ENCODE data around the gene C6orf47. TPM values are rescaled to one million over a fixed set of nuclear protein-coding genes. Genes with fewer than 3 reads are reported as not detected.

The C6orf47 gene
- polyA plus RNA-seq, 3 donors: 8.8 to 17.0 (median 14.1) TPM

DNA sequence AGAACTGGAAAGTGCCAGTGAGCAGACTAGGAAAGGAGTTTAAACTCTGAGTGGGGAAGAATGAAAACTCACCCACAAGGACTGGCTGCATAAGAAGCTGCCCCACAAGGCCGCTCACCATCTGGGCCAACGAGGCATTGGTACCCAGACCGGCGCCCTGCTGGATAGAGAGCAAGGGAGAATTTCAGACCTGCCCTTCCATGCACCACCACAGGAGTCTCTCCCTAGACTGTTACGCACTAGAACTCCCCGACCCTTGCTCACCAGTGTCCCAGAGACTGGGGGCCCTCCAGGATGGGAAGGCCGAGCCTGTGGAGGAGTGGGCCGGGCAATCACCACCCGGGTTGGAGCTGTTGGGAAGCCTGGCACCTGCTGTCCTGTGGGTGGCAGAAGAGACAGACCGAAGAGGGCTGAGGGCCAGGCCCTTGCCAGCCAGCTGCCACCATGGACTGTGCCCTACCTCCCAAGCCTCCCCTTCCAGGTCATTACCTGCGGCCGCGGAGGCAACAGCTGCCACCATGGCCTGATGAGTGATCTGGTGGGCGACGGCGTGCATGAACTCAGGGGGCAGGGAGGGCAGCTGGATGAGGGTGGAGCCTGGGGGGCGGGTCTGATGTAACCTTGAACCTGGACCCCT is 16.6 kb downstream of the C6orf47 start:
- 89 to 94% (median 91%) methylated on average over 17 of the region's 17 CpGs for WGBS, 3 donors
- H3K27ac ChIP-seq (ENCODE audit: low read depth, low read length): no peak overlapping the region

DNA sequence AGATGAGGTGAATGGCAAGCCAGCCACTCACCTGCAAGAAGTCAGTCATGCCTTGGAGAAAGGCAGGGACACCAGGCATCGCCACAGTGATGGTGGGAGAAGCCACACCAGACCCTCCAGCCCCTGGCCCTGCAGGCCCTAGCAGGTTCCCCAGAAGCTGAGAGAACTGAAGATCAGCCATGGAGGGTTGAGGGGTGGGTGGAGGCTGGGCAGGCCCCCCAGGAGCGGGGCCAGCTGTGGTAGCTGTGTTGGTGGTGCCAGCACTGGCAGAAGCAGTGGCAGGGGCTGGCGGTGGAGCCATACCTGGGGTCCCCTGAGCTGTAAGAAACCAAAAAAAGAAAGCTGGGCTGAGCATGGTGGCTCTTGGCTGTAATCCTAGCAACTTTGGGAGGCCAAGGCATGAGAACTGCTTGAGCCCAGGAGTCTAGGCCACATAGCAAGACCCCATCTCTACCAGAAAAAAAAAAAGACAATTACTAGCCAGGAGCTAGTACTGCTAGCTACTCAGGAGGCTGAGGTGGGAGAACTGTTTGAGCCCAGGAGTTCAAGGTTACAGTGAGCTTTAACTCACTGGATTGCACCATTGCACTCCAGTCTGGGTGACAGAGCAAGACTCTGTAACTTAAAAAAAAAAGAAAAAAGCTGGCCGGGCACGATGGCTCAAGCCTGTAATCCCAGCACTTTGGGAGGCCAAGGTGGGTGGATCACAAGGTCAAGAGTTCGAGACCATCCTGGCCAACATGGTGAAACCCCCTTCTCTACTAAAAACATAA is 17.6 kb downstream of the C6orf47 start:
- no peak overlapping the region for H3K27ac ChIP-seq (ENCODE audit: low read depth, low read length)
- WGBS, 3 donors: 88 to 95% (median 90%) methylated on average over 6 of the region's 6 CpGs

DNA sequence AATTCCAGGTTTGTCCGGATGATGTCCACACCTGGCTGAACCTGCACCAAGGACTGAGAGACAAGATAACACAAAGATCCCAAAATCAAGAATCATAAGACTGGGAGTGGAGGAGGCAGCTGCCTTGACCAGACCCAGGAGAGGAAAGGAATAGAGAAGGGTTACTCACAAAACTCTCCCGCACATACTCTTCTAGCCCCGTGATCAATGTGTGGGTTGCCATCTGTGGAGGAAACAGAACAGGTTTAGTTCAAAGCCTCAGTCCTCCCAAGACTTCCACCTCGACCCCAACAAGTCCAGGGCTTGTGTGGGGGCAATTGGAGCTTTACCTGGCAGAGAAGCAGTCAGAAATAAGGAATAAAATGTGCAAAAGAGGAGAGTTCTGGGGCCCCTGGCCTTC is 19.2 kb downstream of the C6orf47 start:
- no peak overlapping the region for H3K27ac ChIP-seq (ENCODE audit: low read depth, low read length)
- WGBS, 3 donors: 84 to 94% (median 89%) methylated on average over 4 of the region's 4 CpGs

DNA sequence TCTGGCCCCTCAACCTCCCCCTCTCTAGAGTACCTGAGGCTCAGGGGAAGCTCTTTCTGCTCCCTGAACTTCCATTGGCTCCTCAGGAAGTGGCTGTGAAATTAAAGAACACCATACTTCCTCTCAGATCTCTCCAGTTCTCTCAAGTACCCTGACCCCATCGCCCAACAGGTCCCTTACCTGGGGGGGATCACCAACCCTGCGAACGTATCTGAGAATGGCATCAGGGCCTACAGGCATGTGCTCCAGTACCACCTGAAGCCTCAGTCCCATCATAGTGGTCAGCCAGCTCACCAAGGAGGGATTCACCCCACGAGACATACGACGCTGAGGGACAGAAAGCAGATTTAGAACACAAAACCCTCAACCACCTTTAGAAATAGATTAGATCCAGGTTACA is 20.0 kb downstream of the C6orf47 start:
- 90 to 93% (median 92%) methylated on average over 6 of the region's 6 CpGs for WGBS, 3 donors

DNA sequence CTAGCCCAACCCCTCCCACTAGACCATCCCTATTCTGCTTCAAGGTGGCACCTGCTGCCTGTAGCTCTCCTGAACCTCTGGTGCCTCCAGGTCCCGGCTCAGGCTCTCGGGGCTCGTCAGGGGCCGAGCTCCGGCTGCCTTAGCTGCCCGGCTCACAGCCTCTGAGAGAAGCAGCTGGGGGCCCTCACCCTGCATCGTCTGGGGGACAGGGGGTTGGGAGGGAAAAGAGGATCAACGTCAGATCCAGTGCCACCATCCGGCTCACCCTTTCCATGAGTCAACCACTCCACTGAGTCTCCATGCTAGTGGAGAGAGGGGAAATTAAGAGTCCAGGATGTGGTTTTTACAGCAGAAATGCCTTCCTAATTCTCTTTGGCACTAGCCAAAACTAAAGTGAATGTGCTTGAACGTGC is 21.1 kb downstream of the C6orf47 start:
- 79 to 86% (median 79%) methylated on average over 10 of the region's 10 CpGs for WGBS, 3 donors
- no peak overlapping the region for H3K27ac ChIP-seq (ENCODE audit: low read depth, low read length)

More for the DNA sequence above, 20.0 kb downstream of the C6orf47 start:
- no peak overlapping the region for H3K27ac ChIP-seq (ENCODE audit: low read depth, low read length)

DNA sequence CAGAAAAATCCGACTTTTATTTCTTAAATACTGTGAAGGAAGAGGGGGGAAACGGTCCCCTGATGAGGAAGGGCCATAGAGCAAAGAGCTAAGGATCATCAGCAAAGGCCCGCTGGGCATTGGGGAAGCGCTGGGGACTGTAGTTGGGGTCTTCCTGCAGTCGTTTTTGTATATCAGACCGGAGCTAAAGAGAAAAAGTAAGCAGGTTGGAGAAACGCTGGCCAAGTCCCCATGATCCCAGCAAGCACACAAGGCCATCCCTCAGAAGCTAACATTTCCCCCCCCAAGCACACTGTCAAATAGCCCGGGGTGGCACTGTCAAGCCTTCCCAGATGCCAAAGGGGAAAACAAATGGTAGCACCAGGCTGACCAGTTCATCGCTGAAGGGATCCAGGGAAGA is 21.5 kb downstream of the C6orf47 start:
- 80 to 87% (median 83%) methylated on average over 8 to 9 of the region's 9 CpGs for WGBS, 3 donors
- H3K27ac ChIP-seq (ENCODE audit: low read depth, low read length): no peak overlapping the region

DNA sequence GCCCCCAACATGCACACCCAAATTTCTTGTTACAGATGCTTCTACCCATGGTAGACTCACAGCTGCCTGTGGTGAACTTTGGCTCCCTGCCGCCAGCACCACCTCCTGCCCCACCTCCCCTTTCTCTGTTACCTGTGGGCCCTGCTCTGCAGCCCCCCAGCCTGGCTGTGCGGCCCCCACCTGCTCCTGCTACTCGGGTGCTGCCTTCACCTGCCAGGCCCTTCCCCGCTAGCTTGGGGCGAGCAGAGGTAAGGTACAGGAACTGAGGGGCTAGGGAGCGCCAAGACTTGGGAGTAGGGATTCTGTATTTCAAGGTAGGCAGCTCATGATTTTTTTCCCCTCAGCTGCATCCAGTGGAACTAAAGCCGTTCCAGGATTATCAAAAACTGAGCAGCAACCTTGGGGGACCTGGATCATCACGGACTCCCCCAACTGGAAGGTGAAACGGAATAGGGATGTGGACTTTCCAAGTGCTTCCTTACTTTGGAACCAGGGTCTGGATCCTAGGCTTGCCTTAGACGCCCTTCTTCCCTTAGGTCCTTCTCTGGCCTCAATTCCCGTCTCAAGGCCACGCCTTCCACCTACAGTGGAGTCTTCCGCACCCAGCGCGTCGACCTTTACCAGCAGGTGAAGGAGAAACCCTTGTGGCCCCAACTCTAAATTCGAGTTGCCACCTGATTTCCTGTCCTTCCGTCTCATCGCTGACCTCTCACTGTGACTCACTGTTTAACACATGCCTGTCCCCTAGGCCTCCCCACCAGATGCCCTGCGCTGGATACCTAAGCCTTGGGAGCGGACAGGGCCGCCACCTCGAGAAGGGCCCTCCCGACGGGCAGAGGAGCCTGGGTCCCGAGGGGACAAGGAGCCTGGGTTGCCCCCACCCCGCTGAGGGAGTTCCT is 23.6 kb downstream of the C6orf47 start:
- H3K27ac ChIP-seq (ENCODE audit: low read depth, low read length): no peak overlapping the region
- 79 to 85% (median 85%) methylated on average over 27 of the region's 27 CpGs for WGBS, 3 donors

DNA sequence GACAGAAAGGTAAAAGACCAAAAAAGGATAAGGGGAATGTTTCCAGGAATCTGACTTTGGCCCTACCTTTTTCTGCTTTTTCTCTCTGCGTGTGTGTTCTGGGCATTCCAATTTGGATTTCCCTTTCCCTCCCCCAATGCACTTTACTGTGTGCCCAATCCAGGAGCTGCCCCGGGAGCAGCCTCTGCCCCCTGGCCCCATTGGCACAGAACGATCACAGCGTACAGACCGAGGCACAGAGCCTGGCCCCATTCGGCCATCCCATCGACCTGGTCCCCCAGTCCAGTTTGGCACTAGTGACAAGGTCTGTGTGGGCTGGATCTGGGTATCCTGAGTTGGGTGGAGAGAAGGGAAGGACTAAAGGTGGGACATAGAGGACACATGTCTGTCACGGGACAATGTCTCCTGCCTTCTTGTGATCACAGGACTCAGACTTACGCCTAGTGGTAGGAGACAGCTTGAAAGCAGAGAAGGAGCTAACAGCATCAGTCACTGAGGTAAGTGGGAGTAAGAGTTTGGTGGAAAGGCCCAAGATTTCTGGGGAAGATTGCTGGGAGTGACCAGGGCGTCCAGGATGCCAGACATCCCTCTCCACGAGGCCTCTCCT is 25.5 kb downstream of the C6orf47 start:
- H3K27ac ChIP-seq (ENCODE audit: low read depth, low read length): no peak overlapping the region
- 78 to 86% (median 81%) methylated on average over 11 of the region's 11 CpGs for WGBS, 3 donors

DNA sequence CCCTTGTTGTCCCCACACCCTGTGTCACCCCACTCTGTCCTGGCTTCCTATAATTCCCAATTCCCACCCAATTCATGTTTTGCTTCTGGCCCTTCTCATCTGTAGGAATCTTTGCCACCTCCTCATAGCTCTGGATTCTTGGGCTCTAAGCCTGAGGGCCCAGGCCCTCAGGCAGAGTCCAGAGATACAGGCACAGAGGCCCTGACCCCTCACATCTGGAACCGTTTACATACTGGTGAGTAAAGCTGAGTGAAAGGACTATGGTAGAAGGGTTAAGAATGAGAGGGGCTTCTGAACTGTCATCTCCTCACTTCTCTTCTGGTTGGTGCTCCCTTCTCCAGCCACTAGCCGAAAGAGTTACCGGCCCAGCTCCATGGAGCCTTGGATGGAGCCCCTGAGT is 26.4 kb downstream of the C6orf47 start:
- 86 to 91% (median 86%) methylated on average over 3 of the region's 3 CpGs for WGBS, 3 donors
- H3K27ac ChIP-seq (ENCODE audit: low read depth, low read length): no peak overlapping the region

DNA sequence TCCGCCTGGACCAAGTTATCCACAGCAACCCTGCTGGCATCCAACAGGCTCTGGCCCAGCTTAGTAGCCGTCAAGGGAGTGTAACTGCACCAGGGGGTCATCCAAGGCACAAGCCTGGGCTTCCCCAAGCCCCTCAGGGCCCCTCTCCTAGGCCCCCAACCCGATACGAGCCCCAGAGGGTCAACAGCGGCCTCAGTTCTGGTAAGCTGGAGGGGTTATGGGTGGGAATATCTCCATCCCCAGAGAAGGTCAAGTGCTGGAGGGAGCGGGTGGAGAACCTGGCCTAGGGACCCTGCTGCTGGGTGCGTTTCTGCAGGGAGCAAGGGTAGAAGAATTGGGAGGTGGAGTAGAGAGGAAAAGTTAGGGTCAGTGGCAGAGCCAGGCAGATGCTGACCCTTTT is 27.1 kb downstream of the C6orf47 start:
- 87 to 92% (median 91%) methylated on average over 7 of the region's 7 CpGs for WGBS, 3 donors
- no peak overlapping the region for H3K27ac ChIP-seq (ENCODE audit: low read depth, low read length)

DNA sequence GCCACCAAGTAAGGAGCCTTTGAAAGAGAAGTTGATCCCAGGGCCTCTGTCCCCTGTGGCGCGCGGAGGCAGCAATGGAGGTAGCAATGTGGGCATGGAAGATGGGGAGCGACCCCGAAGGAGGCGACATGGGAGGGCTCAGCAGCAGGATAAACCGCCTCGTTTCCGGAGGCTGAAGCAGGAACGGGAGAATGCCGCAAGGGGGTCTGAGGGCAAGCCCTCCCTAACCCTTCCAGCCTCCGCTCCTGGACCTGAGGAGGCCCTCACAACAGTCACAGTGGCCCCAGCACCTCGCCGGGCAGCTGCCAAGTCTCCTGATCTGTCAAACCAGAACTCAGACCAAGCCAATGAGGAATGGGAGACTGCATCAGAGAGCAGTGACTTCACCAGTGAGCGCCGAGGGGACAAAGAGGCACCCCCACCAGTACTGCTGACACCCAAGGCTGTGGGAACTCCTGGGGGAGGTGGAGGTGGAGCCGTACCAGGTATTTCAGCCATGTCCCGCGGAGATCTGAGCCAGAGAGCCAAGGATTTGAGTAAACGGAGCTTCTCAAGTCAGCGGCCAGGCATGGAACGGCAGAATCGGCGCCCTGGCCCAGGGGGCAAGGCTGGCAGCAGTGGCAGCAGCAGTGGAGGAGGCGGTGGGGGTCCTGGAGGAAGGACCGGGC is 28.2 kb downstream of the C6orf47 start:
- WGBS, 3 donors: 90 to 94% (median 92%) methylated on average over 26 of the region's 26 CpGs

DNA sequence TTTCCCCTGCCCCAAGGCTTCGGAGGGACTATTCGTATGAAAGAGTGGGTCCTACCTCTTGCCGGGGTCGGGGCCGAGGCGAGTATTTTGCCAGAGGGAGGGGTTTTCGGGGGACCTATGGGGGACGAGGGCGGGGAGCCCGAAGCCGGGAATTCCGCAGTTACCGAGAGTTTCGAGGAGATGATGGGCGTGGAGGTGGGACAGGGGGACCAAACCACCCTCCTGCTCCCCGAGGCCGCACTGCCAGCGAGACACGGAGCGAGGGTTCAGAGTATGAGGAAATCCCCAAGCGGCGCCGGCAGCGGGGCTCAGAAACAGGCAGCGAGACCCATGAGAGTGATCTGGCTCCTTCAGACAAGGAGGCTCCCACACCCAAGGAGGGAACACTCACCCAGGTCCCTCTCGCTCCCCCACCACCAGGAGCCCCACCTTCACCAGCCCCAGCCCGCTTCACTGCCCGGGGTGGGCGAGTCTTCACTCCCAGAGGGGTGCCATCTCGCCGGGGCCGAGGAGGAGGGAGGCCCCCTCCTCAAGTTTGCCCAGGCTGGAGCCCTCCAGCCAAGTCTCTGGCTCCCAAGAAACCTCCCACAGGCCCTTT is 28.8 kb downstream of the C6orf47 start:
- no peak overlapping the region for H3K27ac ChIP-seq (ENCODE audit: low read depth, low read length)
- 89 to 92% (median 89%) methylated on average over 30 to 32 of the region's 32 CpGs for WGBS, 3 donors

More for the DNA sequence above, 28.2 kb downstream of the C6orf47 start:
- H3K27ac ChIP-seq (ENCODE audit: low read depth, low read length): no peak overlapping the region

DNA sequence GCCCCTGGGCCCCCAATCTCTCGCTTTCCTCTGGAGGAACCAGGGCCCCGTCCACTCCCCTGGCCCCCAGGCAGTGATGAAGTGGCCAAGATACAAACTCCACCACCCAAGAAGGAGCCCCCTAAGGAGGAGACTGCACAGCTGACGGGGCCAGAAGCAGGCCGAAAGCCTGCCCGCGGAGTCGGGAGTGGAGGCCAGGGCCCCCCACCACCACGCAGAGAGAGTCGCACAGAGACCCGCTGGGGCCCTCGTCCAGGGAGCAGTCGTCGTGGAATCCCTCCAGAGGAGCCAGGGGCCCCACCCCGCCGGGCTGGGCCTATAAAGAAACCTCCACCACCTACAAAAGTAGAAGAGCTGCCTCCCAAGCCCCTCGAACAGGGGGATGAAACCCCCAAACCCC is 29.4 kb downstream of the C6orf47 start:
- 77 to 90% (median 83%) methylated on average over 15 to 16 of the region's 16 CpGs for WGBS, 3 donors
- H3K27ac ChIP-seq (ENCODE audit: low read depth, low read length): no peak overlapping the region

DNA sequence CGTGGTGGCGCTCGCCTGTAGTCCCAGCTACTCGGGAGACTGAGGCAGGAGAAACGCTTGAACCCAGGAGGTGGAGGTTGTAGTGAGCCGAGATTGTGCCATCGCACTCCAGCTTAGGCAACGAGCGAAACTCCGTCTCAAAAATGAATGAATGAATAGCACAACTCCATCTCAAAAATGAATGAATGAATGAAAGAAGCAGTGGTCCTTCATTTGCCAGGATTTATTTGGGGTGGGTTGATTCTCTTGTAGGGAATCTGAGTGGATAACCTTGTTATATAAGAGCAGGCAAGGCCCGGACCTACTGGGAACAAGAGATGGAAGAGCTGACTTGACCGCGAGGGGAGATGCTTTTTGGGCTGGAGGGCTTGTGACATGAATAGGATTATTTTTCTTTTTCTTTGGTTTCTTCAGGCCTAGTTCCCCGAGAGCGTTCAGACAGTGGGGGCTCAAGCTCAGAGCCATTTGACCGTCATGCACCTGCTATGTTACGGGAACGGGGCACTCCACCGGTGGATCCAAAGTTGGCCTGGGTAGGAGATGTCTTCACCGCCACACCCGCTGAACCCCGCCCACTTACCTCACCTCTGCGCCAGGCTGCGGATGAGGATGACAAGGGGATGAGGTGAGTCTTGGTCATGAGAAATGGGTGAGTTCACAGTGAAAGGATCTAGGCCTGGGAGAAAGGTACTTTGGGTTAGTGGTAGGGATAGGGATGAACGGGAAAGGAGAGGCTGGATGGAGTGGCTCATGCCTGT is 30.2 kb downstream of the C6orf47 start:
- 90 to 93% (median 92%) methylated on average over 25 of the region's 25 CpGs for WGBS, 3 donors

DNA sequence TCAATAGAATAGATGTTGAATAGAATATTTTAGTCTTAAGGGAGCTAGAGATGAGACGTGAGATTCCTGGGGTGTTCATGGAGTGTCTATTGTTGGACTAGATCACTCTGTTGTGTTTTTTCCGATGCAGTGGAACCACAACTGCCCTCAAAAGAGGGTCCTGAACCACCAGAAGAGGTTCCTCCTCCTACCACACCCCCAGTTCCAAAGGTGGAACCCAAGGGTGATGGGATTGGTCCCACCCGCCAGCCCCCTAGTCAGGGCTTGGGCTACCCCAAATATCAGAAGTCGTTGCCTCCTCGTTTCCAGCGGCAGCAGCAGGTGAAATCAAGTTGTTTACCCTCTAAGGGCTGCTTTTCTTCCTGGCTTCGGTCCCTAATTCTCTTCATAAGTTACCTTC is 31.6 kb downstream of the C6orf47 start:
- no peak overlapping the region for H3K27ac ChIP-seq (ENCODE audit: low read depth, low read length)
- 91 to 93% (median 92%) methylated on average over 7 of the region's 7 CpGs for WGBS, 3 donors

More for the DNA sequence above, 30.2 kb downstream of the C6orf47 start:
- no peak overlapping the region for H3K27ac ChIP-seq (ENCODE audit: low read depth, low read length)

DNA sequence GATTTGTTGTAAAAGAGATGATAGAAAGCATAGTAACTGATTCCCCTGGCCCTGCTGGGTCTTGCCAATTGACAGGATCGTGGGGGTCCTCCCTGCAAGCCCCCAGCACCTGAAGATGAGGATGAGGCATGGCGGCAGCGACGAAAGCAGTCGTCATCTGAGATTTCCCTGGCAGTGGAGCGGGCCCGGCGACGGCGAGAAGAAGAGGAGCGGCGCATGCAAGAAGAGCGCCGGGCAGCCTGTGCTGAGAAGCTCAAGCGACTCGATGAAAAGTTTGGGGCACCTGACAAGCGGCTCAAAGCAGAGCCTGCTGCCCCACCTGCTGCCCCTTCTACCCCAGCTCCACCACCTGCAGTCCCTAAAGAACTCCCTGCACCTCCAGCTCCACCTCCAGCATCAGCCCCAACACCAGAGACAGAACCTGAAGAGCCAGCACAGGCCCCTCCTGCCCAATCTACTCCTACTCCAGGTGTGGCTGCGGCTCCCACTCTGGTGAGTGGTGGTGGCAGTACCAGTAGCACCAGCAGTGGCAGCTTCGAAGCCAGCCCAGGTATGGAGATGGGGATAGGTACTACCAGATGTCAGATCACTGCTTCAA is 32.8 kb downstream of the C6orf47 start:
- 94 to 98% (median 98%) methylated on average over 19 of the region's 19 CpGs for WGBS, 3 donors
- H3K27ac ChIP-seq (ENCODE audit: low read depth, low read length): no peak overlapping the region

DNA sequence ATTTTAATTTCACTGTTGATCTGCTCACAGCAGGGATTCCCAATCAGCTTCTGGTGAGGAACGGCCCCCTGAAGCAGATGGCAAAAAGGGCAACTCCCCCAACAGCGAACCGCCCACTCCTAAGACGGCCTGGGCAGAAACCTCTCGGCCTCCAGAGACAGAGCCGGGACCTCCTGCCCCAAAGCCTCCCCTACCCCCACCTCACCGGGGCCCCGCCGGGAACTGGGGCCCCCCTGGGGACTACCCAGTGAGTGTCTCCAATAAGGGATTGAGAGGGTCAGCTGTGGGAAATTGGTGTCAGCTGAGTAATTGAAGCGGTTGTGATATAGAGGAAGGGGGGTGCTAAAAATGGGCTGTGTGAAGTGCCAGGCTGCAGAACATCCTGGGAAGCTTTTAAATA is 33.6 kb downstream of the C6orf47 start:
- H3K27ac ChIP-seq (ENCODE audit: low read depth, low read length): no peak overlapping the region
- 87 to 93% (median 88%) methylated on average over 10 of the region's 10 CpGs for WGBS, 3 donors

Data from adipose tissue (tissue), 3 donors.